Parathyroid adenoma (tissue), 2 donors: ENCODE results near the gene TOB2.
A peak's percentile ranks its signal among the peaks of the same experiment; 100 is the strongest.

Source experiments
- H2AFZ ChIP-seq: fragments of 300-600 bp; sonication (generic); one replicate; pipeline ENCODE4 v1.7.0; 2017; ENCODE audit warnings: antibody characterized with exemption, mild to moderate bottlenecking
- H3K27ac ChIP-seq: fragments of 300-600 bp; sonication (generic); one replicate; pipeline ENCODE4 v1.7.0; 2017
- H3K27me3 ChIP-seq: fragments of 300-600 bp; sonication (generic); one replicate; pipeline ENCODE4 v1.7.0; 2017; ENCODE audit warnings: low read length; ENCODE audit not compliant: control insufficient read depth, insufficient read depth
- H3K36me3 ChIP-seq: fragments of 300-600 bp; sonication (generic); one replicate; pipeline ENCODE4 v1.7.0; 2017; ENCODE audit warnings: low read length; ENCODE audit not compliant: control insufficient read depth, insufficient read depth
- H3K4me1 ChIP-seq: fragments of 300-600 bp; sonication (generic); one replicate; pipeline ENCODE4 v1.7.0; 2017; ENCODE audit warnings: control low read depth
- H3K4me2 ChIP-seq: fragments of 300-600 bp; sonication (generic); one replicate; pipeline ENCODE4 v1.7.0; 2017; ENCODE audit warnings: low read length
- H3K4me3 ChIP-seq: fragments of 300-600 bp; sonication (generic); one replicate; pipeline ENCODE4 v1.7.0; 2017; ENCODE audit warnings: low read depth, low read length
- H3K79me2 ChIP-seq: fragments of 300-600 bp; sonication (generic); one replicate; pipeline ENCODE4 v1.7.0; 2017; ENCODE audit warnings: control low read depth
- H3K9ac ChIP-seq: fragments of 300-600 bp; sonication (generic); one replicate; pipeline ENCODE4 v1.7.0; 2017; ENCODE audit warnings: mild to moderate bottlenecking
- H3K9me3 ChIP-seq: fragments of 300-600 bp; sonication (generic); one replicate; pipeline ENCODE4 v1.7.0; 2017; ENCODE audit warnings: low read length; ENCODE audit not compliant: control insufficient read depth
- CTCF ChIP-seq: fragments of 300-600 bp; sonication (generic); IDR thresholded peaks from one replicate; pipeline ENCODE4 v1.7.0; 2017; ENCODE audit warnings: antibody characterized with exemption, mild to moderate bottlenecking
- donor health status: primary hyperparathyroidism.

Gene TOB2

GRCh38 chr22:41478473-41478872, 31.9 kb upstream of the TOB2 start:
- Histone ChIP-seq H3K4me3 (no peak overlapping the region), H2AFZ (no peak overlapping the region), H3K36me3 (no peaks in the 10 kb centered on the region), H3K4me1 (peaks cover 15% of the 10 kb centered on the region), H3K9me3 (no peaks in the 10 kb centered on the region), H3K27ac (no peak overlapping the region), H3K4me2 (no peak overlapping the region), H3K27me3 (no peaks in the 10 kb centered on the region), H3K79me2 (peaks cover 78% of the 10 kb centered on the region), H3K9ac (no peak overlapping the region)
- TF ChIP-seq CTCF = no peak

- Histone ChIP-seq H2AFZ (no peak overlapping the region), H3K4me3 (no peak overlapping the region), H3K36me3 (no peaks in the 10 kb centered on the region), H3K4me1 (peaks cover 9% of the 10 kb centered on the region), H3K79me2 (peaks cover 76% of the 10 kb centered on the region), H3K9ac (no peak overlapping the region), H3K27ac (no peak overlapping the region), H3K4me2 (no peak overlapping the region), H3K27me3 (no peaks in the 10 kb centered on the region), H3K9me3 (no peaks in the 10 kb centered on the region)
- no peak for TF ChIP-seq CTCF
Observed at GRCh38 chr22:41474872-41475451, 28.4 kb upstream of the TOB2 start.

GRCh38 chr22:41471568-41471967, 25.0 kb upstream of the TOB2 start:
- H3K27ac ChIP-seq = no peak overlapping the region
- peaks cover 62% of the 10 kb centered on the region for H3K79me2 ChIP-seq
- no peaks in the 10 kb centered on the region for H3K36me3 ChIP-seq
- no peak overlapping the region for H3K4me3 ChIP-seq
- no peaks in the 10 kb centered on the region for H3K27me3 ChIP-seq
- TF ChIP-seq CTCF = no peak
- no peaks in the 10 kb centered on the region for H3K9me3 ChIP-seq
- H3K4me1 ChIP-seq = peaks cover 2% of the 10 kb centered on the region
- no peak overlapping the region for H3K9ac ChIP-seq
- H3K4me2 ChIP-seq = peak overlapping the region; percentile 50
- no peak overlapping the region for H2AFZ ChIP-seq

- H3K27ac ChIP-seq = peak overlapping the region; percentile 11
- peaks cover 59% of the 10 kb centered on the region for H3K79me2 ChIP-seq
- H3K9me3 ChIP-seq = no peaks in the 10 kb centered on the region
- H3K36me3 ChIP-seq = no peaks in the 10 kb centered on the region
- no peaks in the 10 kb centered on the region for H3K27me3 ChIP-seq
- H3K4me3 ChIP-seq = peak overlapping the region; percentile 92
- H2AFZ ChIP-seq = no peak overlapping the region
- no peak overlapping the region for H3K9ac ChIP-seq
- H3K4me2 ChIP-seq = peak overlapping the region; percentile 50
- no peak for TF ChIP-seq CTCF
- peaks cover 2% of the 10 kb centered on the region for H3K4me1 ChIP-seq
Observed at GRCh38 chr22:41470886-41471285, 24.3 kb upstream of the TOB2 start.

- Histone ChIP-seq H3K9ac (peak overlapping the region; percentile 8), H3K79me2 (peaks cover 50% of the 10 kb centered on the region), H3K4me3 (peak overlapping the region; percentile 92), H3K4me1 (peaks cover 2% of the 10 kb centered on the region), H2AFZ (peak overlapping the region; percentile 69), H3K36me3 (no peaks in the 10 kb centered on the region), H3K27me3 (no peaks in the 10 kb centered on the region), H3K4me2 (peak overlapping the region; percentile 68), H3K27ac (peak overlapping the region; percentile 94), H3K9me3 (no peaks in the 10 kb centered on the region)
- no peak for TF ChIP-seq CTCF
Observed at GRCh38 chr22:41469218-41469851, 22.7 kb upstream of the TOB2 start.
